HepG2 (cell line): ENCODE results near the gene ENTPD7. TPM values are rescaled to one million over a fixed set of nuclear protein-coding genes. Genes with fewer than 3 reads are reported as not detected.

ENCODE experiments used
- FUBP1 ChIP-seq: sonication (generic); formaldehyde crosslinking; IDR thresholded peaks from 2 replicates; pipeline ENCODE4 v1.5.1; 2020; ENCODE audit warnings: missing genetic modification reagents, mild to moderate bottlenecking, borderline replicate concordance
- HMG20A ChIP-seq: IDR thresholded peaks from 2 replicates; pipeline ENCODE4 v1.6.1; 2016; ENCODE audit warnings: borderline replicate concordance
- HOXA5 ChIP-seq: sonication (generic); formaldehyde crosslinking; IDR thresholded peaks from 2 replicates; pipeline ENCODE4 v1.4.0; 2020; ENCODE audit warnings: missing genetic modification reagents
- KDM5A ChIP-seq: fragments of 200-600 bp; sonication (generic); IDR thresholded peaks from 2 replicates; pipeline ENCODE4 v1.7.0; 2018; ENCODE audit warnings: antibody characterized with exemption, mild to moderate bottlenecking, low read length, borderline replicate concordance
- ONECUT2 ChIP-seq: sonication (generic); formaldehyde crosslinking; IDR thresholded peaks from 2 replicates; pipeline ENCODE4 v1.4.0; 2020; ENCODE audit warnings: missing genetic modification reagents
- POLR2G ChIP-seq: fragments of 200-400 bp; formaldehyde crosslinking; IDR thresholded peaks from 2 replicates; pipeline ENCODE4 v1.6.1; 2018; ENCODE audit warnings: mild to moderate bottlenecking, low read depth, low read length, moderate library complexity
- PTBP1 ChIP-seq: fragments of 200-400 bp; formaldehyde crosslinking; IDR thresholded peaks from 2 replicates; pipeline ENCODE4 v1.6.1; 2018; ENCODE audit warnings: low read length, low read depth; ENCODE audit not compliant: poor library complexity, severe bottlenecking
- RXRA ChIP-seq: sonication (generic); formaldehyde crosslinking; IDR thresholded peaks from 2 replicates; pipeline ENCODE4 v1.5.1; 2020; ENCODE audit warnings: missing genetic modification reagents
- TMF1 ChIP-seq: sonication (generic); formaldehyde crosslinking; IDR thresholded peaks from 2 replicates; pipeline ENCODE4 v1.8.1; 2022; ENCODE audit warnings: low read depth, missing genetic modification reagents
- ZBED4 ChIP-seq: sonication (generic); formaldehyde crosslinking; IDR thresholded peaks from 2 replicates; pipeline ENCODE4 v1.4.0; 2020; ENCODE audit warnings: missing genetic modification reagents, borderline replicate concordance
- ZFYVE20 ChIP-seq: sonication (generic); formaldehyde crosslinking; IDR thresholded peaks from 2 replicates; pipeline ENCODE4 v1.8.0; 2023; ENCODE audit warnings: low read depth, mild to moderate bottlenecking, moderate library complexity, missing genetic modification reagents, borderline replicate concordance
- ZNF225 ChIP-seq: sonication (generic); formaldehyde crosslinking; IDR thresholded peaks from 2 replicates; pipeline ENCODE4 v1.4.0; 2020; ENCODE audit warnings: mild to moderate bottlenecking, missing genetic modification reagents
- ZNF274 ChIP-seq: sonication (generic); formaldehyde crosslinking; IDR thresholded peaks from 2 replicates; pipeline ENCODE4 v1.5.1; 2020; ENCODE audit warnings: mild to moderate bottlenecking, missing genetic modification reagents
- ZNF34 ChIP-seq: sonication (generic); formaldehyde crosslinking; IDR thresholded peaks from 2 replicates; pipeline ENCODE4 v1.4.0; 2020; ENCODE audit warnings: mild to moderate bottlenecking, missing genetic modification reagents, borderline replicate concordance
- ZNF776 ChIP-seq: sonication (generic); formaldehyde crosslinking; IDR thresholded peaks from 2 replicates; pipeline ENCODE4 v1.4.0; 2020; ENCODE audit warnings: mild to moderate bottlenecking, missing genetic modification reagents
- ZSCAN25 ChIP-seq: sonication (generic); formaldehyde crosslinking; IDR thresholded peaks from 2 replicates; pipeline ENCODE4 v1.8.0; 2022; ENCODE audit warnings: mild to moderate bottlenecking, missing genetic modification reagents
- polyA plus RNA-seq, 8 experiments: library from polyadenylated mRNA; depleted of rRNA in 3 of 8; stranded (reverse) in 7 of 8; unstranded in 1 of 8; fragments of >200 nt; fragmentation: Illumina TruSeq in 4 of 8; extraction: Trizol in 4 of 8; gene quantifications; 2 replicates each; pipeline versions ENCODE4 v1.2.1 to v1.2.3, GENCODE V29; 2011 to 2016; ENCODE audit warnings: low read depth in 4 of 8, missing spikeins in 1 of 8, mixed read lengths in 1 of 8; ENCODE audit not compliant: insufficient read depth in 1 of 8
- total RNA-seq, 5 experiments: library from RNA; depleted of rRNA; stranded (reverse); fragments of >200 nt; fragmentation: Illumina TruSeq; extraction: Trizol; gene quantifications; 2 replicates each; pipeline ENCODE4 v1.2.3, GENCODE V29; 2016; ENCODE audit warnings: low read depth in 1 of 5
- TF ChIP-seq, protein P1 (sequence below): sonication (generic); formaldehyde crosslinking; IDR thresholded peaks from 2 replicates; pipeline ENCODE4 v1.8.1; 2023; ENCODE audit warnings: mild to moderate bottlenecking, missing genetic modification reagents, borderline replicate concordance
- TF ChIP-seq, protein P2 (sequence below): sonication (generic); formaldehyde crosslinking; IDR thresholded peaks from 2 replicates; pipeline ENCODE4 v1.5.0; 2020; ENCODE audit warnings: missing genetic modification reagents
- TF ChIP-seq, protein P3 (sequence below): sonication (generic); formaldehyde crosslinking; IDR thresholded peaks from 2 replicates; pipeline ENCODE4 v1.4.0; 2020; ENCODE audit warnings: missing genetic modification reagents, borderline replicate concordance

ENTPD7 gene
- total and polyA plus RNA-seq, 2 of the 13 experiments (the other 11 are each of a cell fraction or from before 2014, with no cell fraction given): 7.6 to 36.5 TPM

- TF ChIP-seq ZSCAN25 (CRISPR knock-in tag): peak; percentile 79; the same call in 1 of the 2 replicates
- no peak; the same call in 1 of the 2 replicates for TF ChIP-seq HMG20A
- TF ChIP-seq RXRA (CRISPR knock-in tag): peak; percentile 41
- TF ChIP-seq FUBP1 (CRISPR knock-in tag): no peak
- peak; percentile 83; the same call in 1 of the 2 replicates for TF ChIP-seq ZNF776 (CRISPR knock-in tag)
- TF ChIP-seq PTBP1: no peak
- peak; percentile 83 for TF ChIP-seq POLR2G
- peak; percentile 48; the same call in 1 of the 2 replicates for TF ChIP-seq ZNF225 (CRISPR knock-in tag)
- peak; percentile 75 for TF ChIP-seq ZNF274 (CRISPR knock-in tag)
- peak; percentile 95; the same call in 1 of the 2 replicates for TF ChIP-seq ZNF34 (CRISPR knock-in tag)
- no peak for TF ChIP-seq TMF1 (CRISPR knock-in tag)
- TF ChIP-seq HOXA5 (CRISPR knock-in tag): peak; percentile 59
- peak; percentile 87 for TF ChIP-seq ZFYVE20
- TF ChIP-seq KDM5A: peak; percentile 29; the same call in 1 of the 2 replicates
- 0 out of 2 replicates have a peak, but pooled peaks have one; percentile 16 for TF ChIP-seq ONECUT2 (CRISPR knock-in tag)
- TF ChIP-seq ZBED4 (CRISPR knock-in tag): peak; percentile 93; the same call in 1 of the 2 replicates
- TF ChIP-seq, protein P1, sequence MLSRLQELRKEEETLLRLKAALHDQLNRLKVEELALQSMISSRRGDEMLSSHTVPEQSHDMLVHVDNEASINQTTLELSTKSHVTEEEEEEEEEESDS (CRISPR knock-in tag): 0 out of 2 replicates have a peak, but pooled peaks have one; percentile 30
- TF ChIP-seq, protein P2, sequence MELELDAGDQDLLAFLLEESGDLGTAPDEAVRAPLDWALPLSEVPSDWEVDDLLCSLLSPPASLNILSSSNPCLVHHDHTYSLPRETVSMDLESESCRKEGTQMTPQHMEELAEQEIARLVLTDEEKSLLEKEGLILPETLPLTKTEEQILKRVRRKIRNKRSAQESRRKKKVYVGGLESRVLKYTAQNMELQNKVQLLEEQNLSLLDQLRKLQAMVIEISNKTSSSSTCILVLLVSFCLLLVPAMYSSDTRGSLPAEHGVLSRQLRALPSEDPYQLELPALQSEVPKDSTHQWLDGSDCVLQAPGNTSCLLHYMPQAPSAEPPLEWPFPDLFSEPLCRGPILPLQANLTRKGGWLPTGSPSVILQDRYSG: peak; percentile 79
- TF ChIP-seq, protein P3, sequence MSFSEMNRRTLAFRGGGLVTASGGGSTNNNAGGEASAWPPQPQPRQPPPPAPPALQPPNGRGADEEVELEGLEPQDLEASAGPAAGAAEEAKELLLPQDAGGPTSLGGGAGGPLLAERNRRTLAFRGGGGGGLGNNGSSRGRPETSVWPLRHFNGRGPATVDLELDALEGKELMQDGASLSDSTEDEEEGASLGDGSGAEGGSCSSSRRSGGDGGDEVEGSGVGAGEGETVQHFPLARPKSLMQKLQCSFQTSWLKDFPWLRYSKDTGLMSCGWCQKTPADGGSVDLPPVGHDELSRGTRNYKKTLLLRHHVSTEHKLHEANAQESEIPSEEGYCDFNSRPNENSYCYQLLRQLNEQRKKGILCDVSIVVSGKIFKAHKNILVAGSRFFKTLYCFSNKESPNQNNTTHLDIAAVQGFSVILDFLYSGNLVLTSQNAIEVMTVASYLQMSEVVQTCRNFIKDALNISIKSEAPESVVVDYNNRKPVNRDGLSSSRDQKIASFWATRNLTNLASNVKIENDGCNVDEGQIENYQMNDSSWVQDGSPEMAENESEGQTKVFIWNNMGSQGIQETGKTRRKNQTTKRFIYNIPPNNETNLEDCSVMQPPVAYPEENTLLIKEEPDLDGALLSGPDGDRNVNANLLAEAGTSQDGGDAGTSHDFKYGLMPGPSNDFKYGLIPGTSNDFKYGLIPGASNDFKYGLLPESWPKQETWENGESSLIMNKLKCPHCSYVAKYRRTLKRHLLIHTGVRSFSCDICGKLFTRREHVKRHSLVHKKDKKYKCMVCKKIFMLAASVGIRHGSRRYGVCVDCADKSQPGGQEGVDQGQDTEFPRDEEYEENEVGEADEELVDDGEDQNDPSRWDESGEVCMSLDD (CRISPR knock-in tag): peak; percentile 66; the same call in 1 of the 2 replicates
These were observed 38.4 kb upstream of the ENTPD7 start (continued) for GRCh38 chr10:99620711-99621453.
